SU-DHL-6 (cell line): ENCODE data around the gene ABR.
A peak's percentile ranks its signal among the peaks of the same experiment; 100 is the strongest.

Source experiments
- H2AFZ ChIP-seq: fragments of 200-600 bp; sonication (generic); 2 replicates; pipeline ENCODE4 v1.6.1; 2014; ENCODE audit warnings: low read depth, mild to moderate bottlenecking, moderate library complexity, mixed read lengths, antibody characterized with exemption, low read length; ENCODE audit not compliant: severe bottlenecking
- H3F3A ChIP-seq: fragments of 200-600 bp; shearing (Covaris generic); 2 replicates; pipeline ENCODE4 v1.6.0; 2016; ENCODE audit warnings: antibody characterized with exemption, mild to moderate bottlenecking; ENCODE audit not compliant: insufficient read depth
- H3K27ac ChIP-seq: fragments of 200-600 bp; sonication (generic); 2 replicates; pipeline ENCODE4 v1.5.1; 2016; ENCODE audit warnings: low read depth, mild to moderate bottlenecking, low read length, moderate library complexity, mixed read lengths
- H3K27me3 ChIP-seq: fragments of 200-600 bp; sonication (generic), shearing (Covaris generic); 2 replicates; pipeline ENCODE4 v1.6.0; 2014; ENCODE audit warnings: mild to moderate bottlenecking, low read length
- H3K36me3 ChIP-seq: fragments of 200-600 bp; sonication (generic); 2 replicates; pipeline ENCODE4 v1.6.1; 2014; ENCODE audit warnings: mild to moderate bottlenecking, low read length, mixed read lengths
- H3K4me2 ChIP-seq: fragments of 300-600, 200-600 bp; shearing (Covaris generic), sonication (generic); 2 replicates; pipeline ENCODE4 v1.6.0; 2014; ENCODE audit warnings: low read length, low read depth, mild to moderate bottlenecking; ENCODE audit not compliant: poor library complexity, severe bottlenecking
- H3K4me3 ChIP-seq: fragments of 200-600 bp; sonication (generic); 2 replicates; pipeline ENCODE4 v1.5.1; 2014; ENCODE audit warnings: antibody characterized with exemption, low read length, mild to moderate bottlenecking, mixed read lengths; ENCODE audit not compliant: insufficient read depth, poor library complexity, severe bottlenecking
- H3K79me2 ChIP-seq: fragments of 200-600 bp; sonication (generic); 2 replicates; pipeline ENCODE4 v1.6.1; 2014; ENCODE audit warnings: mild to moderate bottlenecking, low read length, moderate library complexity; ENCODE audit not compliant: insufficient read depth
- H3K9ac ChIP-seq: fragments of 200-600 bp; sonication (generic); 2 replicates; pipeline ENCODE4 v1.7.0; 2014; ENCODE audit warnings: mild to moderate bottlenecking, low read length
- H3K9me2 ChIP-seq: fragments of 200-600 bp; sonication (generic); replicated peaks from 2 replicates; pipeline ENCODE4 v1.6.1; 2014; ENCODE audit warnings: low read length; ENCODE audit not compliant: insufficient read depth
- H3K9me3 ChIP-seq: fragments of 200-600 bp; sonication (generic); 2 replicates; pipeline ENCODE4 v1.6.1; 2014; ENCODE audit warnings: low read length, mixed read lengths; ENCODE audit not compliant: insufficient read depth
- H4K20me1 ChIP-seq: fragments of 200-600 bp; sonication (generic); 2 replicates; pipeline ENCODE4 v1.6.1; 2014; ENCODE audit warnings: low read depth, mild to moderate bottlenecking, antibody characterized with exemption, low read length, moderate library complexity, mixed read lengths
- CTCF ChIP-seq: fragments of 200-600 bp; sonication (generic); IDR thresholded peaks from one replicate; pipeline ENCODE4 v1.5.1; 2017; ENCODE audit warnings: antibody characterized with exemption, mild to moderate bottlenecking, low read length, moderate library complexity; ENCODE audit not compliant: insufficient read depth, poor library complexity, severe bottlenecking
- EZH2phosphoT487 ChIP-seq: fragments of 200-600 bp; sonication (generic), shearing (Covaris generic); conservative IDR thresholded peaks from 2 replicates; pipeline ENCODE4 v1.6.1; 2018; ENCODE audit warnings: mild to moderate bottlenecking, antibody characterized with exemption, low read length, moderate library complexity, mixed read lengths

The ABR gene

DNA sequence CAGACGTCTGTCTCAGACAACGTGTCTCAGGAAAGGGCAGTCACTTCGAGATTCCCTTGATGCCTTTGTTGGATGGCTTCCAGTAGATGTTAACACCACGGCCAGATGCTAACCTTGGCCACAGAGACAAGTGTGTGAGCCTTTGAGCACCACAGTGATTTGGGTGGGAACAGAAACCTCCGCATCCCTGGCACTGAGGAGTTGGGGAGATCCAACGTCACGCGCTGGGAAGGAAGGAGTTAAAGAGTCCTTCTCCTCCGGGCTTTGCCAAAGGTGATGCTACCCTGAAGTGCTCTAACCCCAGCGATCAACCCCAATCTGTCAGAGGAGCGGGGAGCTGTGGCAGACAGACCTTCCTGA is 3.0 kb upstream of the ABR start:
- no peak overlapping the region for H3K4me3 ChIP-seq
- no peaks in the 10 kb centered on the region for H3K36me3 ChIP-seq
- no peaks in the 10 kb centered on the region for H3K27me3 ChIP-seq
- H3K4me2 ChIP-seq = peak overlapping the region; percentile 42
- H3K27ac ChIP-seq = peak overlapping the region; percentile 93
- no peaks in the 10 kb centered on the region for H3K9me3 ChIP-seq
- TF ChIP-seq EZH2phosphoT487 (no peak), CTCF (no peak)
- H2AFZ ChIP-seq = no peak overlapping the region
- peak overlapping the region; percentile 8 for H3K9ac ChIP-seq
- H3F3A ChIP-seq = peaks cover 24% of the 10 kb centered on the region
- H4K20me1 ChIP-seq = no peaks in the 10 kb centered on the region
- H3K9me2 ChIP-seq = no peaks in the 10 kb centered on the region
- H3K79me2 ChIP-seq = peaks cover 29% of the 10 kb centered on the region

DNA sequence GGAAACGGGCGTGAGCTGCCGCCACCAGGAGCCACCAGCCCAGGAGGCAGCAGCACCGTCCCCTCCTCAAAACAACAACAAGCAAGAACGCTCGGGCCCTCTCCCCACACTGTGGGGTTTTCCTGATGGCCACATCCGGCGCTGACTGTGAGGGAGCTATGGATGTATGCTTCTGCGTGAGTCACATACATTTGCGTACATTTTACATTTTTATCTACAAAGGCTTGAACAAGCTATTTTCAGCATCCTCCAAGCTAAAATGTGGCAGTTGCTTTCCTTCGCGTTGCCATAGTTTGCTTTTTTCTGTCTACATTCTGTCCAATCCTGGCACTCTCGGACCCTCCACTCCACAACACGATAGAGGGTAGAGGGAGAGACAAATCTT is 2.0 kb upstream of the ABR start:
- H3K9me3 ChIP-seq = no peaks in the 10 kb centered on the region
- peaks cover 36% of the 10 kb centered on the region for H3K79me2 ChIP-seq
- peaks cover 24% of the 10 kb centered on the region for H3F3A ChIP-seq
- H3K4me3 ChIP-seq = peak overlapping the region; percentile 39
- peak overlapping the region; percentile 62 for H3K4me2 ChIP-seq
- TF ChIP-seq EZH2phosphoT487 (no peak), CTCF (no peak)
- peak overlapping the region; percentile 46 for H3K9ac ChIP-seq
- no peaks in the 10 kb centered on the region for H3K36me3 ChIP-seq
- peak overlapping the region; percentile 93 for H3K27ac ChIP-seq
- no peaks in the 10 kb centered on the region for H4K20me1 ChIP-seq
- no peak overlapping the region for H2AFZ ChIP-seq
- H3K27me3 ChIP-seq = no peaks in the 10 kb centered on the region
- no peaks in the 10 kb centered on the region for H3K9me2 ChIP-seq

- TF ChIP-seq CTCF = no peak
- no peak for TF ChIP-seq EZH2phosphoT487
- Histone ChIP-seq H2AFZ (no peak overlapping the region), H3K9ac (peak overlapping the region; percentile 46), H3K9me2 (no peaks in the 10 kb centered on the region), H3K27ac (peak overlapping the region; percentile 93), H3K27me3 (no peaks in the 10 kb centered on the region), H3K4me3 (peak overlapping the region; percentile 39), H3K79me2 (peaks cover 34% of the 10 kb centered on the region), H3K36me3 (no peaks in the 10 kb centered on the region), H3K9me3 (no peaks in the 10 kb centered on the region), H3K4me2 (peak overlapping the region; percentile 62), H4K20me1 (no peaks in the 10 kb centered on the region; the same call in 1 of the 2 replicates), H3F3A (peaks cover 24% of the 10 kb centered on the region)
Observed at GRCh38 chr17:1180958-1181752, 1.4 kb upstream of the ABR start.
